Middle frontal gyrus (tissue), 1 donor: Measurements from ENCODE around the gene DUSP15.

ENCODE experiments used
- DNase-seq: peaks from one replicate; pipeline ENCODE4 v3.0.0-alpha.2; 2015; ENCODE audit warnings: low spot score; ENCODE audit errors: extremely low spot score

DUSP15 gene

GRCh38 chr20:31894980-31895675, 24.8 kb upstream of the DUSP15 start:
- no peak for DNase-seq

- DNase-seq, result no peak
Measured at GRCh38 chr20:31890646-31891045, 20.3 kb upstream of the DUSP15 start.

GRCh38 chr20:31883829-31884228, 13.5 kb upstream of the DUSP15 start:
- no peak for DNase-seq

- DNase-seq, result no peak
Measured at GRCh38 chr20:31881945-31882344, 11.6 kb upstream of the DUSP15 start.

GRCh38 chr20:31879143-31879987, 9.0 kb upstream of the DUSP15 start:
- DNase-seq, result peak; percentile 90

- no peak for DNase-seq
Measured at GRCh38 chr20:31877684-31878083, 7.4 kb upstream of the DUSP15 start.

GRCh38 chr20:31875671-31876070, 5.3 kb upstream of the DUSP15 start:
- no peak for DNase-seq

GRCh38 chr20:31872406-31872805, 2.1 kb upstream of the DUSP15 start:
- DNase-seq, result no peak

GRCh38 chr20:31871618-31871954, 1.3 kb upstream of the DUSP15 start:
- DNase-seq, result no peak

- no peak for DNase-seq
Measured at GRCh38 chr20:31870726-31871617, 645 bp upstream of the DUSP15 start.

GRCh38 chr20:31869673-31869941, 720 bp downstream of the DUSP15 start:
- DNase-seq, result no peak

GRCh38 chr20:31868853-31869672, 1.3 kb downstream of the DUSP15 start:
- no peak for DNase-seq

- no peak for DNase-seq
Measured at GRCh38 chr20:31866221-31866620, 4.1 kb downstream of the DUSP15 start.

GRCh38 chr20:31864521-31865400, 5.6 kb downstream of the DUSP15 start:
- DNase-seq, result no peak

- DNase-seq, result no peak
Measured at GRCh38 chr20:31863296-31864085, 6.8 kb downstream of the DUSP15 start.

GRCh38 chr20:31862506-31862905, 7.8 kb downstream of the DUSP15 start:
- no peak for DNase-seq

- no peak for DNase-seq
Measured at GRCh38 chr20:31862157-31862470, 8.2 kb downstream of the DUSP15 start.

- no peak for DNase-seq
Measured at GRCh38 chr20:31861385-31862156, 8.8 kb downstream of the DUSP15 start.

GRCh38 chr20:31861135-31861384, 9.3 kb downstream of the DUSP15 start:
- no peak for DNase-seq
